GM04504 (cell line): ENCODE measurements around the gene LRSAM1.

Experiments
- DNase-seq: peaks from one replicate; pipeline ENCODE4 v3.0.0-alpha.2; 2012; ENCODE audit warnings: low read depth

Gene LRSAM1

DNA sequence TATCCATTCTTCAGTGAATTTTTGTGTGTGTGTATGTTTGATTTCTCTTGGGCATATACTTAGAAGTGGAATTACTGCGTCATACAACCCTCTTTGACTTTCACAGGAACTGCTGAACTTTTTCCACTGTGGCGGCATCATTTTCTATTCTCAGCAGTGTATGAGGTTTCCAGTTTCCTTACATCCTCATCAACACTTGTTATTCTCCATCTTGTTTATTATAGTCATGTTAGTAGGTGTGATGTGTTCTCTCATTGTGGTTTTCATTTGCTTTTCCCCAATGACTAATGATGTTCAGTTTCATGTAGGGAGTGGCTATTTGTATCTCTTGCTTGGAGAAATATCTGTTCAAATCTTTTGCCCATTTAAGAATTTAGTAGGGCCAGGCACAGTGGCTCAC lies 24.6 kb upstream of the LRSAM1 start:
- no peak for DNase-seq

DNA sequence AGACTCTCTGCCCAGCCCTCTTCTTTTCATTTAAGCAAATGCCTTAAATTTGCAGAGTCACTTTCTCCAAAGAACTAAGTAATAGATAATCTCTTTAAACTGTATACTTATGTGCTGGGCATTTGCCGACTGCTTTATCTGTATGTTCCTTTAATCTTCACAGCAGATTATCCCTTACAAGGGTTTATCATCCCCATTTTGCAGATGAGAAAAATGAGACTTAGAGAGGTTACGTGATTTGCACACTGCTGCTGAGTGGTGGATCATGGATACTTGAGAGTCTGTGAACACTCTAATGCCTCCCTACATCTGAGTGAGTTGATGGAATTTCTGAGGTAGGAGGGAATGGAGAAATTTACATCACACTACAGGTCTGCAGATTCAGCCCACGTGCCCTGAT lies 23.0 kb upstream of the LRSAM1 start:
- DNase-seq, result no peak

DNA sequence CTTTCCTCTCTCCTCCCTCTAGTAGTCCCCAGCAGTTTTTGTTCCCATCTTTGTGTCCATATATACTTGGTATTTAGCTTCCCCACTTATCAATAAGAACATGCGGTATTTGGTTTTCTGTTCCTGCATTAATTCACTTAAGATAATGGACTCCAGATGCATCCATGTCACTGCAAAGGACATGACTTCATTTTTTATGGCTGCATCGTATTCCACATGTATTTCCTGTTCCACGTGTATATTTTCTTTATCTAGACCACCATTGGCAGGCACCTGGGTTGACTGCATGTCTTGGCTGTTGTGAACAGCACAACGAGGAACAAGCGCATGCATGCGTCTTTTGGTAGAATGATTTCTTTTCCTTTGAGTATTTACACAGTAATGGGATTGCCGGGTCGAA lies 20.9 kb upstream of the LRSAM1 start:
- DNase-seq, result no peak

DNA sequence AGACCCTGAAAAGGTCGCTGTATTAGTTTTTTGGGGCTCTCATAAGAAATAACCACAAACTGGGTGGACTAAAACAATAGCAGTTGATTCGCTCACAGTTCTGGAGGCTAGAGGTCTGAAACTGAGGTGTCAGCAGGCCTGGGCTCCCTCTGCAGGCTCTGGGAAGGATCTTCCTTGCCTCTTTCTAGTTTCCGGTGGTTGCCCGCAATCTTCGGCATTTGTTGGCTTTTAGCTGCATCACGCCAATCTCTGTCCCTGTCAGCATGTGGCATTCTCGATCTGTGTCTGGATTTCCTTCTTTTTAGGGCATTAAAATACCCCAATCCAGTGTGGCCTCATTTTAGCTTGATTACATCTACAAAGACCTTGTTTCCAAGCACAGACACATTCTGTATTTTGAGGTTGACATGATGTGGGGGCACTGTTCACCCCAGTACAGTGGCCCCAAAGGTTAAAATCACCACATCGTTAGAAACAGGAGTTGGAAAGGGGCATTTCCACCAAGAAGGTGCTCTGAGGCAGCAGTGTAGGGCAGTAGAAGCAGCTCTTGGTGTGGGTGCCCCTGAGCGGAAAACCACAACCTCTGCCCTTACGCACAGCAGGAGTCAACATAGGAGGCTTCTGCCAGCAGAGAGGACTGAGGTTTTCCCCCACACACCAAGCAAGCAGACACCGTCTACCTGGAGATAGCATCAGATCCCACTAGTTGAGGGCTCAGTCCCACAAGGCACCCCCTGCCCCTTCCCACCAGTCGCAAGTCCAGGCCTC lies 13.6 kb upstream of the LRSAM1 start:
- DNase-seq, result no peak

DNA sequence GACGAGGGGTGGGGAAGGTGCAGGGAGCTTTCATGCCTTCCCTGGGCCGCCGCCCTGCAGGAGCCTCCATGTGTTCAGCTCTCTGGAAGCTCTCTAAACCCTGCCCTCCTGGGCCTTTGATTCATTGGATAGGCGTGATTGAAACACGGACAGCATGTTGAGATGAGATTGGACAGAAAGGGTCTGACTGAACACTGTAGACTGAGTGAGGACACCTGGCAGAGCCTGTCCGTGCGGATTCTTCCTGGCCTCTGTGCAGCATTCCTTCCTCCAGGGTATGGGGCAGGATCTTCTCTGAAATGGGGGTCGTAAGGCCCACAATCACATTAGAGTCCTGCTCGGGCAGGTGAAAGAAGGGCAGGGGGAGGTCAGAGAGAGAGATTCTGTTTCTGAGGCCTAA lies 12.9 kb upstream of the LRSAM1 start:
- DNase-seq, result no peak

DNA sequence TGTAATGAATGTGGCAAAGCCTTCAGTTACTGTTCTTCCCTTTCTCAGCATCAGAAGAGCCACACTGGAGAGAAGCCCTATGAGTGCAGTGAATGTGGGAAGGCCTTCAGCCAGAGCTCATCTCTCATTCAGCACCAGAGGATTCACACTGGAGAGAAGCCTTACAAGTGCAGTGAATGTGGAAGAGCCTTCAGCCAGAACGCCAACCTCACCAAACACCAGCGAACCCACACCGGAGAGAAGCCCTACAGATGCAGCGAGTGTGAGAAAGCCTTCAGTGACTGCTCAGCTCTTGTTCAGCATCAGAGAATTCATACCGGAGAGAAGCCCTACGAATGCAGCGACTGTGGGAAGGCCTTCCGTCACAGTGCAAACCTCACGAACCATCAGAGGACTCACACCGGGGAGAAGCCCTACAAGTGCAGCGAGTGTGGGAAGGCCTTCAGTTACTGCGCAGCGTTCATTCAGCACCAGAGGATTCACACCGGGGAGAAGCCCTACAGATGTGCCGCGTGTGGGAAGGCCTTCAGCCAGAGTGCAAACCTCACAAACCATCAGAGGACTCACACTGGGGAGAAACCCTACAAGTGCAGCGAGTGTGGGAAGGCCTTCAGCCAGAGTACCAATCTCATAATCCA lies 6.9 kb upstream of the LRSAM1 start:
- no peak for DNase-seq

DNA sequence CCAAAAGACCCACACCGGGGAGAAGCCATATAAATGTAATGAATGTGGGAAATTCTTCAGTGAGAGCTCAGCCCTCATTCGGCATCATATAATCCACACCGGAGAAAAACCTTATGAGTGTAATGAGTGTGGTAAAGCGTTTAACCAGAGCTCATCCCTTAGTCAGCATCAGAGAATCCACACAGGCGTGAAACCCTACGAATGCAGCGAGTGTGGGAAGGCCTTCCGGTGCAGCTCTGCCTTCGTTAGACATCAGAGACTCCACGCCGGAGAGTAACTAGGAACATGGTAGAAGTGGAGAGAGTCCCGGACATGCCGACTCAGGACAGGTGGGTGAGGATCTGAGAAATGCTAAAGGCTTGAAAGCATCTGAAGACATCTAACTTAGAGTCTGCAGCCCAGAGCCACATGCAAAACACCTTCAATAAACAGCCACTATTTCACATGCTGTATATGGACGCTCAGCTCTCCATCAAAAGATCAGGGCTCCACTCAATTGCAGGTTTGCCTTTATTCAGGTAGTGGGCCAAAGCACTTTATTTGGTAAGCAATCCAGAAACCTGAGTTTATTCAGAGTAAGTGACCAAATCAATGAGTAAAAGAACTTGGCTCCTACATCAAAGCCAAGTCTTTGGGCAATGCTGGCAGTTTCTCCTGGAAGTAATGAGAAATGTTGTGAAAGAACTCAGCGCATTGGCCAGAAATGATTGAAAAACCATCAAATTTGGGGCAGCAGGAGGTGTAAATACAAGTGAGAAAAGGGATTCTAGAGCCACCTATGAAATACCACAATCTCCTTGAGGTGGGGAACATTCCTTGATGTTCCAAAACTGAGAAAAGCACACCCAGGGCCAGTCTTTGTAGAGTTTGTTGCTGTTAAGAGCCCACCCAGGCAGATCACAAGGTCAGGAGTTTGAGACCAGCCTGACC lies 6.1 kb upstream of the LRSAM1 start:
- no peak for DNase-seq

DNA sequence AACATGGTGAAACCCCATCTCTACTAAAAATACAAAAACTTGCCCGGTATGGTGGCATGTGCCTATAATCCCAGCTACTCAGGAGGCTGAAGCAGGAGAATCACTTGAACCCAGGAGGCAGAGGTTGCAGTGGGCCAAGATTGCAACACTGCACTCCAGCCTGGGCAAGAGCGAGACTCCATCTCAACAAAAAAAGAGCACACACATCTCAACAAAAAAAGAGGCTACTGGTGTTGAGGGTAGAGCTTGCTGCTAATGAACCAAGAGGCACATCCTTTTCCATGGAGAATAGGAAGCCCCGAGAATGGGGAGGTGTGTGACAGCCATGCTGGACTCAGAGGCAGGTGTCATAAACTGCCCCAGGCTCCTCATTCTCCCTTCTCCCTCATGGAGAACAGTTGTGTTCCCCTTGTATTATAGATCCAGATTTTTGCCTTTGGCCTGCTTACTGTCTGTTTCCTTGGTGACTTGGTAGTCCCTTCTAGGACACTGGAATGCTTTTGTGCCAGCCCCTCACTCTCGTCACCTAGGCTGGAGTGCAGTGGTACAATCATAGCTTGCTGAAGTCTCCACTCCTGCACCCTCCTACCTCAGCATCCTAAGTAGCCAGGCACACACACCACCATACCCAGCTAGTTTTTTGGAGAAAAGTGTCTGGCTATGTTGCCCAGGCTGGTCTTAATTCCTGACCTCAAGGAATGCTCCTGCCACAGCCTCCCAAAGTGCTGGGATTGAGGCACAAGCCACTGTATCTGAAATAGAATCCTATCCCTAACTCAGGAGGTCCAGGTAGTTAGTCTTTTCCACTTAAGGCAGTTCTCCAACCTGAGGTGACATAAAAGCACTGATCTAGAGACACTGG lies 5.2 kb upstream of the LRSAM1 start:
- DNase-seq, result no peak

DNA sequence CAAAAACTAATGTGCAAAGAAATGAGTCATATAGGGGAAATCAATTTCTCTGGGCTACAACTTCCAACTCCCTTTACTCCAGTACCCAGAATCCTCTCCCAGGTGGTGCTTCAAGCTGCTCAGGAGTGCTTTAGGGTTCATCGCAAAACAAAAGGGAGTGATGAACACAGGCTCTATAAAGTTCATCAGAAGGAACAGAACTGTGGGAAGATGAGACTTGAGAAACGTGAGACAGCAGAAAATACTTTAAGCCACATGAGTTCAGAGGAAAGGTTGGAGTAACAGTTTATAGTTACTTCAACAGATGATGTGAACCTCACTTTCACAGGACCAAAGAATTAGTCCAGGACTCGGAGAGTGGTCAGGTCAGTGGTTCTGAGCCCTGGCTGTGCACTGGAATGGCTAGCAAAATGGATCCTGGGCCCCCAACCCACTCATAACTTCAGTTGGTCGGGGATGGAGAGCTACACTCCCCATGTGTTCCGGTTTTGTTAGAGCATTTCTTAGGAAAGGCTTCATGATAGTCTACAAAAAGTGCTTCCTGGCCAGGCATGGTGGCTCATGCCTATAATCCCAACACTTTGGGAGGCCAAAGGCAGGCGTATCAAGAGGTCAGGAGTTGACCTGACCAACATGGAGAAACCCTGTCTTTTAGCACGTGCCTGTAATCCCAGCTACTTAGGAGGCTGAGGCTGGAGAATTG lies 4.4 kb upstream of the LRSAM1 start:
- DNase-seq, result no peak

DNA sequence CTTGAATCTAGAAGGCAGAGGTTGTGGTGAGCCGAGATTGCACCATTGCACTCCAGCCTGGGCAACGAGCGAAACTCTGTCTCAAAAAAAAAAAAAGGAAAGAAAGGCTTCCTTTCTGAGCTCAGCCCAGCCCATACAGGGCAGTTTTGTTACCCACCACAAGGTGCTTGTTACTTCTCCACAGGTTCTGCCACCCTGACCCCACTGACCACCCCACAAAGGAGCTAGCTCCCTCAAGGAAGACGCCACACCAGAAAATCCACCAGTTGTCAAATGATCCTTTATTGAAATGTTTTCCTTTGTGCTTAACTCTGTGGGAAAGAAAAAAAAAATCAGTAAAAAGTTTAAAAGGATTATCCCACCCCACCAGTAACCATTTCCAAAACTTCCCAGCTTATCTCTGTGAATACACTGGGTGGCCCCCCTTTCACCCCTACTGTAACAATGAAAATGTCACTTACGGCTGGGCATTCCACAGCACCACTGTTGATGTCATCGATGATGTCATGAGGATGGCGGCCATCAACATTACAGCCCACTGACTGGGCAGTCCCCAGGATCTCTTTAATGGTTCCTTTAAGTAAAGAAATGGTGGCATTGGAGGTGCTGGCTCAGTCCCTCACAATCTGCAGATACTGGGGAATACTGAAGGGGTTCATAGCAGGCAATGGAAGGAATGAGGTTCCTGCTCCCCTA lies 3.7 kb upstream of the LRSAM1 start:
- DNase-seq, result no peak

DNA sequence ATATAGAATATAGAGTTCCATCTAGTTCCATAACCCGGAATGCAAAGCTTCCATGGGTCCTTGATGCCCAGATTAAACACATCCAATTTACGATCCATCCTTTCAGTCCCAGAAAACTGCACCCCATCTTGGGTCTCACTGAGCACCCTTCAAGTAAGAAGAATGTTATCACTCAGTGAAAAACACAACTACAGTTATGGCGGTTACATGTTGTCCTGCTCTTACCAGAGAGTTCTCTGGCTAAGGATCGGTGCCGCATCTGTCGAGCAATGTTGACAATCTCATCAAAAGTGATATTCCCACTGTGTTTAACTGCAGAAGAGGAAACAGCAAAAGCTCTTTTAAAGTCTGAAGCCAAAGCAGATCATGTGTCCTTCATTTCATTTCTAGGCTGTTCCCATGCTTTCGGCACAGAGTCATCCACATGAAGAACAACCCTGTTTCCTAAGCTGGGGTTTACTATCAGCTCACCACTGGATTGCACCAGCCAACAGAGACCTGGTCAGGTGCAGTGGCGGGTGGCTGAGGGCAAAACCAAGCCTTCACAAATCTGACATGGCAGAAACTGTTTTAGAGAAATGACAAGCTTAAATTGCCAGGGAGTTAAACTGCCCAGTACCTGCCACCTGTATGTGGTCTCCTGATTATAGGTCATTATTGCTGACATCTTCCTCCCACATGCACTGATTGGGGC lies 3.1 kb upstream of the LRSAM1 start:
- DNase-seq, result no peak

DNA sequence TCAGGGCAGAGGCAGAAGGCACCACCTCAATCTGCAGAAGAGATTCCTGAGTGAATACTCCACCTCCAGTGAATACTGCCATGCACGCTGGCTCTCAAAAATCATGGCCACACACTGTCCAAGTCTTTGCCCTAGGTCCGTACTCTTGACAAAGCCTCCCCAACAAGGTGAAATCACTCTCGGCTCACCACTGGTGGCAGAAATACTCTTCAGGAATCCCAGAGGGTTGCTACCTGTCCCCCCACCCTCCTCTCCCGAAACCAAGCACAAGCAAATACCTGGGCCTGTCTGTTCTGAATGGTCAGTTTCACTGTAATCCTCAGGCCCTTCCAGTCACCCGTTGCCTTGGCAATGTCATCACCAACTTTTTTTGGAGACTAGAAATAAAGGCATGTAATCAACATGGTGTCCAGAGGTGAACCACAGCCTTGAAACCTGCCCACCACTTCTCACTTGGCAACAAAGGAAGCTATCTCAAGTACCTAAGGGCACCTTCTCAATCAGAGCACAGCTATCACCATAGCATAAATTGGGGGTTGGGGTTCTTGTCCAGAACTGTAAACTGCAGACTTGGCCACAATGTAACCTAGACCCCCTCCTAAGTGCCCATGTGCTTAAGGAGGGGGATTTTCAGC lies 1.9 kb upstream of the LRSAM1 start:
- DNase-seq, result no peak

DNA sequence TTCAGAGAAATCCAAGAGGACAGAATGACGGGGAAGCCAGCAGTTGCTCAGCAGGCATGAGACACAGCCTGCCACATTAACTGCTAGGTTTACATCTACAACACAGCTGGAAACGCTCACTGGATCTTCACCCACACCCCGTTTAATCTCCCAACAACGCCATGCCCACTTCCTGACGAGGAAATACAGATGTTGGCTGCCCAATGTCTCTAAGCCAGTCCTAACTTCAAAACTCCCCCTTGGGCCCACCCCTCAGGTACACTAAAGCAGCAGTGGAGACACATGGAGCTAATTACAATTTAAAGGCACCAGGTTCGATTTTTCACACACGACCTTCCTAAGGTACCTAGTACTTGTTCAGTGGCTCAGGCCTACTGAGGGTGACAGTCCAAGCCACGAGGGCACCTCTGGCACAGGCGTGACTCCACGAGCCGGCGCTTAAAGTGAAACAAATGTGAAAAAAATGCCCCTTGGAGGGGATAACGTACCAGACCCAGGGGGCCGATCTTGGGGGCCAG lies 1.0 kb upstream of the LRSAM1 start:
- DNase-seq, result peak; percentile 40

DNA sequence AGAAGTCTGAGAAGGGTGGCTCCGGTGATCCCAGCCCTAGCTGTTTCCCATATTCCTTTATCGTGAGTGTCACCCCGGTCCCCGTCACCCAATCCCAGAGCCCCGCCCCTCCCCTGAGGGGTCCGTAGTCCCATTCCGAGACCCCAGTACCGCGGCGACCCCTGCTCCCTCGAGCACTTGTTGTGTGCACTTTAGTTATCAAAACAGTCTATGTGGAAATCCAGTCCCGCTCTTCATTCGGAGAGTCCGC lies 223 bp downstream of the LRSAM1 start:
- no peak for DNase-seq

DNA sequence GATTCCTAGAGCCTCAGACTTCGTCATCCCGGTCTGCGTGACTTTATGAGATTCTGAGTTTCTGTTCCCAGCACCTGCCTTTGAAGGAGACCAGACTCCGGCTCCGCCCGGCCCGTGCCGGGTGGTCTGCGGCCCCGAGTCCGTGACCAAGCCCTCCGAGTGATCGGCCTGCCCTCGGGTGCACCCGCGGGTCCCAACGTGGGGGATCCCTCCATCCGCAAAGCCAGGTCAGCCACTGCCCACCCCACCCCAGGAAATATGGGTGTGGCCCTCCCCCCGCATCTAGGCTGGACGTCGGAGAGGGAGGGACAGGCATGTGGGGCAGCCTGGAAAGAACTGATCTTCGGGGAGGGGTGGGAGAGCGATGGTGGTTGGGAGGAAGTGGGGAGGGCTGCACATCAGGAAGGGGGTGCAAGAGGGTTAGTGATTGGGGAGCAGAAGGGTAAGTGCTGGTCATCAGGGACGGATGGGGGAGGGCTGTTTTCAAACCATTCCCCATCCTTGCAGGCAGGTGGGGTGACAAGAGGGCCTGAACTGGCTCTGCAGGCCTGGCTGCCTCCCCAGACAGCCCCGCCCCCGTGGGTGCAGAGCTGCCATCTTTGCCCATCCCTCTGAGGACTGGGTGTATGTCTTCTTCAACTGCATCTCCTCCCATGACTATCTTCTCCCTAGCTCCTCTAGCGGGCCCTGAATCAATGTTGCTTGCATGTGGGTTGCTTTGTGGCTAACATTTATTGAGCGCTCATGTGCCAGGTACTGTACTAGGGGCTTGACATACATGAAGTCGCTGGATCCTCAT lies 747 bp downstream of the LRSAM1 start:
- DNase-seq, result no peak

DNA sequence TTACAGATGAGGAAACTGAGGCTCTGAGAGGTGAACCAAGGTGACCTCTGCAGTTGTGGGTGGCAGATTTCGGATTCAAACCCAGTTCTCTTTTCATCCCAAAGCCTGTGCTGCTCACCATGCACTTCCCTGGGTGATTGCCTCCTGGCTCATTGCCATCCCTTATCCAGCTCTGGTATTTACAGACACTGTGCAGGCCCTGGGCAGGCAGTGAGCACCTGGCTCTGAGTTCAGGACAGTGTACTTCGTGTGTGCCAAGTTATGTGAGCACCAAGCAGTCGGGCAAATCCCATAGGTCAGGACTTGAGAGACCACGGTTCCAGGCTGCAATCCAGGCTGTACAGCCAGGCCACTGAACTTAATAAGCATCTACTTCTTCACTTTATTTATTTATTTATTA lies 1.4 kb downstream of the LRSAM1 start:
- no peak for DNase-seq

DNA sequence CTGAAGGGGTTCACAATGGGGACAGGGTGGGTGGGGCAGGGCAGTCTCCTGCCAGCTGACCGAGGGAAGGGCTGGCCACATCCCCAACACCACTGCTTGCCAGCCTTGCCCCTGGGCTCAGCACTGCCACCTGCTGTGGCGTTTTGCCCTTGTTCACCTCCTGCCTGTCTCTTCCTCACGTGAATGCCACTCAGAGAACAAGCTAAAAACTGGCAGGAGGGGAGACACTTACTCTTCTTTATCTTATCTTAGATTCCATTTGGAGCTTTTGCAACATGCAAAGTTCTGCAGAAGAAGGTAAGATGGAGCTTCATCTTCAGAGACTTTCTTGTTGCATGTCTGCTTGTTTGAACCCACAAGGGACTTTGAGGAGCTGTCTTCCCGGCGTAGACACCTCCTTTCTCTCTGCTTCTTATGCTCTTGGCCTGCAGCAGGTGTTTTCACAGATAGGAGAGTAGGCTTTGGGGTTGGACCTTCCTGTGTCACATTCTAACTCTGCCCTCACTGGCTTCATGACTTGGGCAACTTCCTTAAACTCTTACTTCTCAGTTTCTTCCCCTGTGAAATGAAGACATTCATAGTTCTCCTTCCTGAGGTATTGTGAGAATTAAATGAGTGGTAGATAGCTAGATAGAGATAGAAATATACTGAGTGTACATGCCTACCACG lies 4.1 kb downstream of the LRSAM1 start:
- DNase-seq, result no peak

DNA sequence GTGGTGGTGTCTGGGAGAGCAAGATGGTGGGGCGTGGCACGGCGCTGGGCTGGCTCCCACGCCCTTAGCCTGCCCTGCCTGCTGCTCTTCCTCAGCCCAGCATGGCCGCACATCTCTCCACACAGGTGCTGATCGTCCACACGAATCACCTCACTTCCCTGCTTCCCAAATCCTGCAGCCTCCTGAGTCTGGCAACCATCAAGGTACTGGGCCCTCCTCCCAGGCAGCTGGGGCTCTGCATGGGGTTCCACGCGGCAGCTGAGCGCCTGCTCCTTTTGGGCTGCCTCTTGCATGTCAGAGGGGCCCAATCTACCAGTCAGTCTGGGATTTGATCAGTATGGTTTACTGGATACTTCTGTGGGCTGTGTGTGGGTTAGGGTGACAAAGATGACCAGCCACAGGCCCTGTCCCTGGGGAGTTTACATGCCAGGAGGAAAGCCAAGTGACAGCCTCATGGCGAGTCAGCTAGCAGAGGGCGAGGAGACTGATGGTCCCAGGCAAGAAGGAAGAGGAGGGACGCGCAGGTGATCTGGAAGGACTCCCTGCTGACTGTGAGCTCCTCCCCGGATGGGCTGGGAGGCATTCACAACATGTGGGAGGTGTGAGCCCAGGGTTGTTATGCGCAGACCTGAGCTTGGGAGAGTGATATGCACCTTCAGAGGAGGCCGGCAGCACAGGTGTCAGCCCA lies 6.0 kb downstream of the LRSAM1 start:
- DNase-seq, result no peak
